Trophoblast cell (in vitro differentiated cells and primary cell): ENCODE results near the gene SAMD8.

Experiments used
- DNase-seq, 2 donors: peaks; one replicate each; pipeline ENCODE4 v3.0.0-alpha.2; 2016
- H2AFZ ChIP-seq: 2 replicates; pipeline ENCODE4 v1.6.1; 2013; ENCODE audit warnings: low read length, moderate library complexity, mild to moderate bottlenecking; ENCODE audit not compliant: insufficient read depth, poor library complexity
- H2AK5ac ChIP-seq: 2 replicates; pipeline ENCODE4 v1.6.1; 2013; ENCODE audit warnings: mild to moderate bottlenecking, low read length
- H2BK120ac ChIP-seq: 2 replicates; pipeline ENCODE4 v1.6.1; 2013; ENCODE audit warnings: low read length, mild to moderate bottlenecking, moderate library complexity; ENCODE audit not compliant: insufficient read depth, poor library complexity
- H2BK12ac ChIP-seq: 2 replicates; pipeline ENCODE4 v1.6.1; 2013; ENCODE audit warnings: mild to moderate bottlenecking, low read length, moderate library complexity
- H2BK5ac ChIP-seq: 2 replicates; pipeline ENCODE4 v1.6.1; 2013; ENCODE audit warnings: low read length, low read depth, moderate library complexity, mild to moderate bottlenecking; ENCODE audit not compliant: poor library complexity
- H3K14ac ChIP-seq: 2 replicates; pipeline ENCODE4 v1.6.1; 2013; ENCODE audit warnings: mild to moderate bottlenecking, low read length
- H3K18ac ChIP-seq: 2 replicates; pipeline ENCODE4 v1.6.1; 2013; ENCODE audit warnings: mild to moderate bottlenecking, low read length
- H3K23ac ChIP-seq: 2 replicates; pipeline ENCODE4 v1.6.1; 2013; ENCODE audit warnings: low read length
- H3K27ac ChIP-seq: 2 replicates; pipeline ENCODE4 v1.5.1; 2013; ENCODE audit warnings: low read depth, mild to moderate bottlenecking, inconsistent platforms, low read length, moderate library complexity
- H3K27me3 ChIP-seq: 2 replicates; pipeline ENCODE4 v1.6.1; 2013; ENCODE audit warnings: inconsistent platforms, mild to moderate bottlenecking, low read length, moderate library complexity; ENCODE audit not compliant: insufficient read depth
- H3K36me3 ChIP-seq, 2 experiments: 1 replicate in 1 of 2; 2 replicates in 1 of 2; pipeline ENCODE4 v1.6.1; 2013; ENCODE audit warnings: low read length in 2 of 2, mild to moderate bottlenecking in 2 of 2, moderate library complexity in 1 of 2; ENCODE audit not compliant: insufficient read depth in 2 of 2, control insufficient read depth in 1 of 2
- H3K4ac ChIP-seq: 2 replicates; pipeline ENCODE4 v1.6.1; 2013; ENCODE audit warnings: low read depth, mild to moderate bottlenecking, low read length, moderate library complexity
- H3K4me1 ChIP-seq, 2 experiments: 1 replicate in 1 of 2; 2 replicates in 1 of 2; pipeline ENCODE4 v1.6.1; 2013; ENCODE audit warnings: low read length in 2 of 2, mild to moderate bottlenecking in 2 of 2, moderate library complexity in 1 of 2; ENCODE audit not compliant: insufficient read depth in 2 of 2, control insufficient read depth in 1 of 2
- H3K4me2 ChIP-seq: 2 replicates; pipeline ENCODE4 v1.6.1; 2013; ENCODE audit warnings: inconsistent platforms, mild to moderate bottlenecking, low read length, moderate library complexity
- H3K4me3 ChIP-seq: 2 replicates; pipeline ENCODE4 v1.5.1; 2013; ENCODE audit warnings: mild to moderate bottlenecking, low read depth, low read length, inconsistent platforms
- H3K79me1 ChIP-seq: one replicate; pipeline ENCODE4 v1.6.1; 2013; ENCODE audit warnings: low read length
- H3K79me2 ChIP-seq: 2 replicates; pipeline ENCODE4 v1.6.1; 2013; ENCODE audit warnings: low read length, mild to moderate bottlenecking; ENCODE audit not compliant: control insufficient read depth, insufficient read depth, poor library complexity
- H3K9ac ChIP-seq: 2 replicates; pipeline ENCODE4 v1.6.1; 2013; ENCODE audit warnings: mild to moderate bottlenecking, low read length
- H3K9me3 ChIP-seq: 2 replicates; pipeline ENCODE4 v1.6.1; 2013; ENCODE audit warnings: low read depth, mild to moderate bottlenecking, control low read depth, inconsistent platforms, low read length; ENCODE audit not compliant: insufficient read depth
- H4K12ac ChIP-seq: 2 replicates; pipeline ENCODE4 v1.6.1; 2013; ENCODE audit warnings: low read depth, mild to moderate bottlenecking, low read length, moderate library complexity
- H4K8ac ChIP-seq: 2 replicates; pipeline ENCODE4 v1.6.1; 2013; ENCODE audit warnings: low read depth, mild to moderate bottlenecking, low read length, moderate library complexity
- H4K91ac ChIP-seq: one replicate; pipeline ENCODE4 v1.6.1; 2013; ENCODE audit warnings: low read depth, mild to moderate bottlenecking, low read length, moderate library complexity
- WGBS: extraction: QIAGEN DNeasy Blood & Tissue Kit; methylation state at CpG from one replicate; pipeline ENCODE4 v1.1.7; 2013; ENCODE audit warnings: missing lambda C conversion rate; ENCODE audit not compliant: insufficient read length, insufficient coverage; ENCODE audit errors: extremely low coverage; 5-methylcytosine and 5-hydroxymethylcytosine counted together

SAMD8 gene

DNA sequence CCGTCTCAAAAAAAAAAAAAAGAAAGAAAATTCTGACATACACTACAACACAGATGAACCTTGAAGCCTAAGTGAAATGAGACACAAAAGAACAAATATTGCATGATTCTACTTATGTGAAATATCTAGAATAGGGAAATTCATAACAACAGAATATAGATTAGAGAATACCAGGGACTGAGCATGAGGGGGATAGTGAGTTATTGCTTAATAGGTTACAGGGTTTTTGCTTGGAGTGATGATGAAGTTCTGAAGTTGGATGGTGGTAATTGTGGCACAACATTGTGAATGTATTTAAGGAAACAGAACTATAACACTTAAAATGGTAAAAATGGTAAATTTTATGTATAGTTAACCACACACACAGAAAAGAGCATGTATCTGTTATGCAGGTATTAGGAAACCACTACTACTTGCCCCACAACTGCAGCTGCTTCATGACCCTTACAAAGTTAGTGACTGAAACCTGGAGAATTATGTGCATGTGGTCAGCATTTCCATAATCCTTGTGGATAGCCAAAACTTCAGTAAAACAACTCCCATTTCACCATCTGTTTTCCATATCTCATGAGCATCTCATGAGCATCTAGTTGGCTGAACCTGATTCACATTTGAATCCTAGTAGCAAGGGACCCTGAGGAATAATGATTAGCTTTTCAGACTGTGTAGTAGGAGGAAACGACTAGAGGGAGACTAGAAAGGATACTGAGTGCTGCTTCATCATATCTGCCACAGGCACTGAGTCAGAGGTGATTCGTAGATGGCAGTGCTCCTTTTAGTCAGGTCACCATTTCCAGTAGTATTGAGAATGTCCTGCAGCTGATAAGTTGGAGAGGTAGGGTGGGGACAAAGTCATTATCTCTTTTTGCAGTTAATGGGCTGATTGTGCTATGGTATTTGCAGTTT lies 26.3 kb downstream of the SAMD8 start:
- Histone ChIP-seq H2AK5ac (no peak overlapping the region), H3K79me2 (no peaks in the 10 kb centered on the region), H3K14ac (no peak overlapping the region), H4K8ac (no peak overlapping the region), H3K27ac (no peak overlapping the region), H2BK12ac (no peak overlapping the region), H3K18ac (no peak overlapping the region), H4K12ac (no peak overlapping the region), H3K4me1 (no peaks in the 10 kb centered on the region), H3K9me3 (no peaks in the 10 kb centered on the region), H2BK5ac (no peak overlapping the region), H3K23ac (no peak overlapping the region), H4K91ac (no peak overlapping the region), H2BK120ac (no peak overlapping the region), H3K9ac (no peak overlapping the region), H3K4me3 (no peak overlapping the region), H3K4me2 (no peak overlapping the region), H3K79me1 (no peaks in the 10 kb centered on the region), H2AFZ (no peak overlapping the region), H3K36me3 (no peaks in the 10 kb centered on the region), H3K27me3 (no peaks in the 10 kb centered on the region), H3K4ac (no peak overlapping the region)
- WGBS, result no CpG with 5 or more reads among the region's 3 CpGs
- peak; percentile 20 to 38 for DNase-seq

- H3K14ac ChIP-seq, result no peak overlapping the region
- H3K79me1 ChIP-seq, result no peaks in the 10 kb centered on the region
- H3K4me2 ChIP-seq, result no peak overlapping the region
- peaks cover 3% of the 10 kb centered on the region for H3K79me2 ChIP-seq
- H2BK5ac ChIP-seq, result no peak overlapping the region
- no peak overlapping the region for H4K8ac ChIP-seq
- no peak overlapping the region for H2AFZ ChIP-seq
- H2BK120ac ChIP-seq, result no peak overlapping the region
- WGBS, result no CpG with 5 or more reads among the region's 4 CpGs
- no peaks in the 10 kb centered on the region for H3K9me3 ChIP-seq
- H3K27me3 ChIP-seq, result no peaks in the 10 kb centered on the region
- H3K18ac ChIP-seq, result no peak overlapping the region
- H4K12ac ChIP-seq, result no peak overlapping the region
- no peak overlapping the region for H3K23ac ChIP-seq
- no peak overlapping the region for H4K91ac ChIP-seq
- no peak overlapping the region for H3K4me3 ChIP-seq
- no peak overlapping the region for H3K9ac ChIP-seq
- H3K27ac ChIP-seq, result no peak overlapping the region
- no peak for DNase-seq
- H3K4me1 ChIP-seq, result no peaks in the 10 kb centered on the region
- no peak overlapping the region for H2AK5ac ChIP-seq
- peaks cover 0 to 2% of the 10 kb centered on the region in 2 experiments for H3K36me3 ChIP-seq
- no peak overlapping the region for H2BK12ac ChIP-seq
- no peak overlapping the region for H3K4ac ChIP-seq
These were observed 28.8 kb downstream of the SAMD8 start for GRCh38 chr10:75140246-75140645.

DNA sequence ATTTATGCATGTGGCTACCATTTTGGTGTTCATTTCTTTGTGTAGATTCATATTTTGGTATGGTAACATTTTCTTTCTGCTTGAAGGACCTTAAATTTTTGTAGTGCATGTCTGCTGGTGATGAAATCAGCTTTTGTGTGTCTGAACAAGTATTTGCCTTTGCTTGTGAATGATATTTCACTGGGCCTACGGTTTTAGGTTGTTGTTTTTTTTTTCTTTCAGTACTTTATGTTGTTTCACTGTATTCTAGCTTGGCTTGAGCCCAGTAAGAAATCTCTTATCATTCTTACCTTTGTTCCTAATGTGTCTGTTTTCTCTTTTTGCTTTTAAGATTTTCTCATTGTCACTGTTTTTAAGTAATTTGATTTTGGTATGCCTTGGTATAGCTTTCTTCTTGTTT lies 31.9 kb downstream of the SAMD8 start:
- no peak overlapping the region for H3K4me3 ChIP-seq
- WGBS, result no CpG with 5 or more reads among the region's 1 CpG
- no peak overlapping the region for H4K8ac ChIP-seq
- H3K9me3 ChIP-seq, result no peaks in the 10 kb centered on the region
- H3K14ac ChIP-seq, result no peak overlapping the region
- no peak overlapping the region for H2BK5ac ChIP-seq
- H3K18ac ChIP-seq, result no peak overlapping the region
- no peak overlapping the region for H3K9ac ChIP-seq
- peak in 1 of 2 donors; percentile 17 for DNase-seq
- H3K27ac ChIP-seq, result no peak overlapping the region
- H2AFZ ChIP-seq, result no peak overlapping the region
- no peak overlapping the region for H3K23ac ChIP-seq
- H3K4me1 ChIP-seq, result no peaks in the 10 kb centered on the region
- H4K12ac ChIP-seq, result no peak overlapping the region
- no peaks in the 10 kb centered on the region for H3K27me3 ChIP-seq
- no peaks in the 10 kb centered on the region for H3K79me1 ChIP-seq
- no peak overlapping the region for H4K91ac ChIP-seq
- H3K79me2 ChIP-seq, result peaks cover 4% of the 10 kb centered on the region
- H2BK12ac ChIP-seq, result no peak overlapping the region
- H3K4me2 ChIP-seq, result no peak overlapping the region
- H2BK120ac ChIP-seq, result no peak overlapping the region
- H3K36me3 ChIP-seq, result peaks cover 0 to 2% of the 10 kb centered on the region in 2 experiments
- H2AK5ac ChIP-seq, result no peak overlapping the region
- no peak overlapping the region for H3K4ac ChIP-seq

DNA sequence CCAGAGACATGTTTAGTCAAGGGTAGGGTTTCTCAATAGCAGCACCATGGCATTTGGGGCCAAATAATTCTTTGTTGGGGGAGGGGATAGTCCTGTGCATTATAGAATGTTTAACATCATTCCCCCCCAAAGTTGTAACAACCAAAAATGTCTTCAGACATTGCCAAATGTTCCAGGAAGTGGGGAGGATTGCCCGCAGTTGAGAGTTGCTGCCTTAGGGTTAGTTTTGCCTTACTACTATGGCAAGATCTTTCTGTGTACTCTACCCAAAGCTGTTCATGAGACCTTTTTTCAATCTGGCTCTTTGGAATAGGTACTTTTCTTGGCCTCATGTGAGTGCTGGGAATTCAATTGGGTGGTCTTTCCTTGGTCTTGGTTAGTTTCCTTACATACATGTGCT lies 34.1 kb downstream of the SAMD8 start:
- no peak overlapping the region for H2BK12ac ChIP-seq

More for the DNA sequence above, 34.1 kb downstream of the SAMD8 start:
- H3K9ac ChIP-seq, result no peak overlapping the region
- no peak for DNase-seq
- H2AK5ac ChIP-seq, result no peak overlapping the region
- H4K12ac ChIP-seq, result no peak overlapping the region
- no peak overlapping the region for H3K14ac ChIP-seq
- H2BK120ac ChIP-seq, result no peak overlapping the region
- H3K27ac ChIP-seq, result no peak overlapping the region
- WGBS, result no CpG with 5 or more reads among the region's 1 CpG
- H3K27me3 ChIP-seq, result no peaks in the 10 kb centered on the region
- H4K91ac ChIP-seq, result no peak overlapping the region
- H4K8ac ChIP-seq, result no peak overlapping the region
- H3K4me1 ChIP-seq, result no peaks in the 10 kb centered on the region
- H3K23ac ChIP-seq, result no peak overlapping the region
- no peak overlapping the region for H3K4me3 ChIP-seq
- no peak overlapping the region for H3K18ac ChIP-seq
- H3K36me3 ChIP-seq, result peaks cover under 1 to 2% of the 10 kb centered on the region in 2 experiments
- no peak overlapping the region for H3K4me2 ChIP-seq
- no peaks in the 10 kb centered on the region for H3K79me1 ChIP-seq
- H3K9me3 ChIP-seq, result no peaks in the 10 kb centered on the region
- no peak overlapping the region for H3K4ac ChIP-seq
- no peak overlapping the region for H2BK5ac ChIP-seq
- no peak overlapping the region for H2AFZ ChIP-seq
- H3K79me2 ChIP-seq, result peaks cover 7% of the 10 kb centered on the region
